ENCODE data around the gene PSMD2.

PSMD2 gene

GRCh38 chr3:184357248-184358123, 58.4 kb downstream of the PSMD2 start:
- DNase-seq (ENCODE audit: low read depth): no peak

DNA sequence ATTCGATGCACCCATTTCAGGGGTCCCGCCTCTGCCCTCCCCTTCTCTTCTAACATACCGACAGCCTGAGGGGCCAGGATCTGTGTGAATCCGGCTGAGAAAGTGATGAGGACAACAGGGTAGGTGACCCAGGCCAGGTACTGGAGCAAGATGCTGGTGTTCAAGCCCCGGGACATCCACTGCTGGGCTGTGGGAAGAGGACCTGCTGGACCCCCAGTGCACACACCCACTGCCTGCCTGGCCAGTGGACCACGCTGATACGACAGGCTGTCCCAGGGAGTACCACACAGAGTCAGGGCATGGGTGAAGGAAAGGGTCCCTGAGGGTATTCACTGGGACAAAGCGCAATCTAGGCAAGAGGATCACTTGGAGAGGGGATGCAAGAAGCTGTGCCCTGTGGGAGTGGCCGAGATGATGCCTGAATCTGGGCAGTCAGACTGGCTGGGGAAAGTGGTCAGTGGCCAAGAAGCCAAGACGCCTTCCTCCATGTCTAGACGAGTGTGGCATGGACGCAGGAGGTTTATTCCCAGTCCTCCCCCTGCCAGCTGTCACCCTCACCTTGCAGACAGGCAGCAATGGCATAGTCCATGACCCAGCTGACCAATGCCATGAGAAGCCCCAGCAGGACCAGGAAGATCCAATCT, 59.2 kb downstream of the PSMD2 start:
- DNase-seq (ENCODE audit: low read depth): no peak

Measured in fibroblast of gingiva (primary cell).